Keratinocyte (primary cell): ENCODE measurements around the gene ERC2. TPM values are rescaled to one million over a fixed set of nuclear protein-coding genes. Genes with fewer than 3 reads are reported as not detected.

Experiments
- DNase-seq: peaks from one replicate; pipeline ENCODE4 v3.0.0-alpha.2; 2011; ENCODE audit warnings: low read depth, missing footprints, low spot score
- FAIRE-seq: peaks from 2 replicates; lab custom pipeline; 2011; peaks lifted over from hg19 to GRCh38; lab: Jason Lieb, UNC
- H2AFZ ChIP-seq: 2 replicates; pipeline ENCODE4 v1.6.0; 2012; ENCODE audit warnings: low read length, control low read depth, inconsistent platforms; ENCODE audit not compliant: control insufficient read depth
- H3K27ac ChIP-seq: 2 replicates; pipeline ENCODE4 v1.5.1; 2011; ENCODE audit warnings: low read length; ENCODE audit not compliant: control insufficient read depth, insufficient read depth
- H3K27me3 ChIP-seq: 3 replicates; pipeline ENCODE4 v1.6.0; 2011; ENCODE audit warnings: low read length; ENCODE audit not compliant: control insufficient read depth, insufficient read depth; ENCODE audit errors: extremely low read depth
- H3K36me3 ChIP-seq, 2 experiments: 2 replicates in 1 of 2; 3 replicates in 1 of 2; pipeline ENCODE4 v1.5.1; 2011; ENCODE audit warnings: low read length in 2 of 2, mild to moderate bottlenecking in 1 of 2; ENCODE audit not compliant: control insufficient read depth in 2 of 2, insufficient read depth in 2 of 2; ENCODE audit errors: extremely low read depth in 1 of 2
- H3K4me1 ChIP-seq: 3 replicates; pipeline ENCODE4 v1.5.1; 2011; ENCODE audit warnings: low read length; ENCODE audit not compliant: control insufficient read depth, insufficient read depth; ENCODE audit errors: extremely low read depth
- H3K4me2 ChIP-seq: 3 replicates; pipeline ENCODE4 v1.6.0; 2011; ENCODE audit warnings: low read depth, low read length; ENCODE audit not compliant: control insufficient read depth, insufficient read depth; ENCODE audit errors: extremely low read depth
- H3K4me3 ChIP-seq, 3 experiments: fragments of 200-600 bp in 1 of 3; sonication (generic) in 1 of 3; 2 replicates in 2 of 3; 3 replicates in 1 of 3; pipeline ENCODE4 v1.5.1; 2011 to 2016; ENCODE audit warnings: low read length in 3 of 3, mild to moderate bottlenecking in 3 of 3, control low read depth in 2 of 3, inconsistent platforms in 1 of 3, low read depth in 1 of 3, mixed read lengths in 1 of 3, mixed run types in 1 of 3, moderate library complexity in 1 of 3; ENCODE audit not compliant: control insufficient read depth in 2 of 3, insufficient read depth in 2 of 3; ENCODE audit errors: extremely low read depth in 1 of 3
- H3K79me2 ChIP-seq: 2 replicates; pipeline ENCODE4 v1.6.0; 2012; ENCODE audit warnings: low read length; ENCODE audit not compliant: control insufficient read depth, insufficient read depth
- H3K9ac ChIP-seq: 3 replicates; pipeline ENCODE4 v1.6.0; 2011; ENCODE audit warnings: low read length; ENCODE audit not compliant: control insufficient read depth, insufficient read depth; ENCODE audit errors: extremely low read depth
- H3K9me1 ChIP-seq: 3 replicates; pipeline ENCODE4 v1.6.0; 2011; ENCODE audit warnings: low read length; ENCODE audit not compliant: control insufficient read depth, insufficient read depth; ENCODE audit errors: extremely low read depth
- H3K9me3 ChIP-seq: 2 replicates; pipeline ENCODE4 v1.5.1; 2012; ENCODE audit warnings: low read depth, low read length; ENCODE audit not compliant: control insufficient read depth
- H4K20me1 ChIP-seq: 3 replicates; pipeline ENCODE4 v1.6.0; 2011; ENCODE audit warnings: low read length; ENCODE audit not compliant: control insufficient read depth, insufficient read depth; ENCODE audit errors: extremely low read depth
- EZH2 ChIP-seq: IDR thresholded peaks from one replicate; pipeline ENCODE4 v1.6.1; 2012; ENCODE audit warnings: inconsistent platforms, mild to moderate bottlenecking, low read length, moderate library complexity
- dilution Hi-C: fragments of 300-500 bp; cut with MboI; formaldehyde crosslinking; loops from one replicate; pipeline ENCODE4 v1.7.0; 2020; ENCODE audit warnings: low sequenced_read_pairs; ENCODE audit not compliant: extremely low pct_ligation_motif_present
- polyA plus RNA-seq, 5 experiments: library from polyadenylated mRNA; depleted of rRNA in 3 of 5; stranded (reverse) in 3 of 5; stranded (forward) in 1 of 5; unstranded in 1 of 5; fragments of >200 nt; gene quantifications; 1 replicate in 1 of 5; 2 replicates in 3 of 5; 3 replicates in 1 of 5; pipeline versions ENCODE4 v1.2.1 to v1.2.3, GENCODE V29; 2011 to 2012; ENCODE audit warnings: missing spikeins in 2 of 5, low read depth in 1 of 5, low replicate concordance in 1 of 5
- TF ChIP-seq, protein P1 (sequence below), 3 experiments: IDR thresholded peaks in 1 of 3; conservative IDR thresholded peaks in 1 of 3; optimal IDR thresholded peaks in 1 of 3; 2 replicates in 2 of 3; 3 replicates in 1 of 3; pipeline versions ENCODE3 to v1.5.1; 2011; ENCODE audit warnings: low read length in 3 of 3, mild to moderate bottlenecking in 3 of 3, moderate library complexity in 2 of 3, control low read depth in 1 of 3, inconsistent platforms in 1 of 3; ENCODE audit not compliant: insufficient read depth in 2 of 3; ENCODE audit errors: extremely low read depth in 1 of 3

ERC2 gene
- polyA plus RNA-seq, 1 donor (not counting 4 experiments of a cell fraction or from before 2014, with no cell fraction given), result 0.08 TPM

DNA sequence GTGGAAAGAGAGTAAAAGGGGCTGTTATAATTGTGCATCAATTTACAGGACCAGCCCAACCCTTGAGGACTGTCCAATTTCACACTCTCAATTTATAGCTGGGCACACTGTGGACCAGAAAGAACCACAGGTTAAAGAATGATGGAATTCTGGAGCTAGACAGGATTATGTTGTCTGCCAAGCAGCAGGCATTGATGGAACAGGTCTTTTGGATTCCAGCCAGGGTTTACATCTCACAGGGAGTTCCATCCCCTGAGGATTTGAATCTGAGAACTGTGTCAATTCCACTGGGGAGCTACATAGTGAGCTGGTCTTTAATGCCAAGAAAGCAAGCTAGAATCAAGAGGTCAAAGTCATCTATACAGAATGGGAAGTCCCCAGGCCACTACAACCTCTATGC lies 591.7 kb downstream of the ERC2 start:
- Histone ChIP-seq H3K9me1 (no peaks in the 10 kb centered on the region), H3K4me3 (no peak overlapping the region), H3K27ac (no peak overlapping the region), H3K36me3 (no peaks in the 10 kb centered on the region), H3K9me3 (no peaks in the 10 kb centered on the region), H3K79me2 (no peaks in the 10 kb centered on the region), H3K27me3 (no peaks in the 10 kb centered on the region), H4K20me1 (no peaks in the 10 kb centered on the region), H3K4me1 (peaks cover 6% of the 10 kb centered on the region), H3K9ac (no peak overlapping the region), H3K4me2 (no peak overlapping the region), H2AFZ (no peak overlapping the region)
- no peak for TF ChIP-seq EZH2
- TF ChIP-seq, protein P1, sequence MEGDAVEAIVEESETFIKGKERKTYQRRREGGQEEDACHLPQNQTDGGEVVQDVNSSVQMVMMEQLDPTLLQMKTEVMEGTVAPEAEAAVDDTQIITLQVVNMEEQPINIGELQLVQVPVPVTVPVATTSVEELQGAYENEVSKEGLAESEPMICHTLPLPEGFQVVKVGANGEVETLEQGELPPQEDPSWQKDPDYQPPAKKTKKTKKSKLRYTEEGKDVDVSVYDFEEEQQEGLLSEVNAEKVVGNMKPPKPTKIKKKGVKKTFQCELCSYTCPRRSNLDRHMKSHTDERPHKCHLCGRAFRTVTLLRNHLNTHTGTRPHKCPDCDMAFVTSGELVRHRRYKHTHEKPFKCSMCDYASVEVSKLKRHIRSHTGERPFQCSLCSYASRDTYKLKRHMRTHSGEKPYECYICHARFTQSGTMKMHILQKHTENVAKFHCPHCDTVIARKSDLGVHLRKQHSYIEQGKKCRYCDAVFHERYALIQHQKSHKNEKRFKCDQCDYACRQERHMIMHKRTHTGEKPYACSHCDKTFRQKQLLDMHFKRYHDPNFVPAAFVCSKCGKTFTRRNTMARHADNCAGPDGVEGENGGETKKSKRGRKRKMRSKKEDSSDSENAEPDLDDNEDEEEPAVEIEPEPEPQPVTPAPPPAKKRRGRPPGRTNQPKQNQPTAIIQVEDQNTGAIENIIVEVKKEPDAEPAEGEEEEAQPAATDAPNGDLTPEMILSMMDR (optimal IDR thresholded peaks at IDR 0.05 in 1 of 3, IDR thresholded peaks at IDR 0.05 in 1 of 3, conservative IDR thresholded peaks at IDR 0.05 in 1 of 3; ENCODE audit: extremely low read depth in 1 of 3, insufficient read depth in 2 of 3, low read length in 3 of 3), result no peak
- no peak for FAIRE-seq
- DNase-seq, result no peak
- dilution Hi-C loops, result loop anchor here (25.0 kb wide), 1 partner anchor 389 kb away; the partner anchor contains the start of gene WNT5A

DNA sequence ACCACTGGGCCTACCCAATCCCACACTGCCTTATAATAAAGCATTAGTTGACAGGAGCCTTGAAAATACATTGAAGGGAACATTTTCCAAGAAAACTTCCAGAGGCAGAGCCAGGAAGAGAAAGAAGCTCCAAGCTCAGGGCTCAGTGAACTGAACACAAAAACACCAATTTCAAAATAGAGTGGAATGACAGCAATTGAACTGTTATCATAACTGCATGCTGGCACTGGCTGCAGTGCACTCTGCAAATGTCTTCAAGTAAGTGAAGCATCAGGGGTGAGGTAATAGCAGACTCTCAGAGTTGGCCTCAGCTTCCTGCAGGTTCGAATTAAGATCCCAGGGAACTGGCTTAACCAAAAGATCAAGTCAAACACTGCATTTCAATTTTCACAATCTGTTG lies 593.2 kb downstream of the ERC2 start:
- Histone ChIP-seq H3K79me2 (no peaks in the 10 kb centered on the region), H3K9me1 (no peaks in the 10 kb centered on the region), H2AFZ (no peak overlapping the region), H3K4me2 (no peak overlapping the region), H3K9me3 (no peaks in the 10 kb centered on the region), H3K27ac (no peak overlapping the region), H3K4me1 (peaks cover 3% of the 10 kb centered on the region), H4K20me1 (no peaks in the 10 kb centered on the region), H3K9ac (no peak overlapping the region), H3K27me3 (no peaks in the 10 kb centered on the region), H3K4me3 (no peak overlapping the region), H3K36me3 (no peaks in the 10 kb centered on the region)
- TF ChIP-seq, protein P1 (optimal IDR thresholded peaks at IDR 0.05 in 1 of 3, IDR thresholded peaks at IDR 0.05 in 1 of 3, conservative IDR thresholded peaks at IDR 0.05 in 1 of 3; ENCODE audit: extremely low read depth in 1 of 3, insufficient read depth in 2 of 3, low read length in 3 of 3), result no peak
- no peak for TF ChIP-seq EZH2
- dilution Hi-C loops, result loop anchor here (25.0 kb wide), 1 partner anchor 388 kb away; the partner anchor contains the start of gene WNT5A
- DNase-seq, result no peak
- FAIRE-seq, result no peak
